Measurements from ENCODE around the gene ZBP1.
"Not testable (repeated sequence)": the region's sequence is repeated elsewhere in the genome, so short reads cannot be mapped to it uniquely, and the experiment has no call there.

ZBP1 gene

DNA sequence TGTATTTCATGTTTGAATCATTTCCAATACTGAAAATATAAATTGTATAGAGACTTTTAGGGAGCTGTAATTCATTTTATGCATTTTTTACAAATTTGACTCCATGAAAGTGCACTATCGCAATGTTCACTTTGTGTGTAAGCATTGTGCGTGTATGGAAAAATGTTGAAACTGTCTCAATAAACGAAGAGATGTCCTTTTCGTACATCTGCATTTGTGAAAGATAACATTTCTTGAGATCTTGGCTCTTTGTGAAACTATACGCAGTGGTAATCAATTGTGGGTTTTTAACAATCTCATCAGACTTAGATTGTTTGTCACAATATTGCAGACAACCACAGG lies 18.6 kb upstream of the ZBP1 start:
- DNase-seq (ENCODE audit: low read depth), result no peak

GRCh38 chr20:57638173-57638894 lies 18.1 kb upstream of the ZBP1 start:
- no peak for DNase-seq (ENCODE audit: low read depth)

DNA sequence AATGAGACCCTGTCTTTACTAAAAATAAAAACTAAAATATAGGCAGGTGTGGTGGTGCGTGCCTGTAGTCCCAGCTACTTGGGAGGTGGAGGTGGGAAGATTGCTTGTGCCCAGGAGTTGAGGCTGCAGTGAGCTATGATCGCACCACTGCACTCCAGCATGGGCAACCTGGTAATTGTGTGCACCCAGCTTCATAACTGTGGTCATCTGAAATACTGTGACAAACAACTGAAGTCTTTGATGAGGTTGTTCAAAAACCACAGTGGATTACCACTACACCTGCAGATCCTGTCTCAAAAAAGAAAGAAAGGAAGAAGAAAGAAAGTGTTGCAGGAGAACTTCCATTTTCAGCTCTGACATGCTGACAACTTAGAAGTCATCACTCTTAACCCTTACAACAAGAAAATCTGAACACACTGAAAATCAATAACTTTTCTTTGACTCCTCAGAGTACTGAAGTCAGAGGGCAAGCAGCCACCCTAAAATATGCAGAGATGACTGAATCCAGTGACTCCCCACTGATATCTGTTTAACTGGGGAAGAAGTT lies 13.8 kb upstream of the ZBP1 start:
- DNase-seq (ENCODE audit: low read depth), result no peak

DNA sequence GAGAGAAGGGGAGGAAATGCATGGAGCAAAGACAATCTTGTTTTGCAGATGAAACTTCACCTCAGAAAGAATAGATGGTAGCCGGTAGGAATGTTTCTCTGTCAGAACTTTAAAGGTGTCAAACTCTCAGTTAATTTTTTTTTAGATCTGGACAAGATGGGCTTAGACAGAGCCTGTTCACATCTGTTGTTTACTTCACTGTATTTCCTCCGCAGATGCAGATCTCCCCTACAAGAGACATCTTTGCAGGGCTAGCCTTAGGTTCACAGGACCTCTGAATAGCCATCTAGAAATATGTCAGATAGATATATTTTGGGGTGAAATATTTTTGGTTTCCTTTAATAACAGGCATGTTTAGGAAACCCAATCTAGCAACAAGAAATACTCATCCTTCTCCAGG lies 12.1 kb upstream of the ZBP1 start:
- DNase-seq (ENCODE audit: low read depth), result no peak

DNA sequence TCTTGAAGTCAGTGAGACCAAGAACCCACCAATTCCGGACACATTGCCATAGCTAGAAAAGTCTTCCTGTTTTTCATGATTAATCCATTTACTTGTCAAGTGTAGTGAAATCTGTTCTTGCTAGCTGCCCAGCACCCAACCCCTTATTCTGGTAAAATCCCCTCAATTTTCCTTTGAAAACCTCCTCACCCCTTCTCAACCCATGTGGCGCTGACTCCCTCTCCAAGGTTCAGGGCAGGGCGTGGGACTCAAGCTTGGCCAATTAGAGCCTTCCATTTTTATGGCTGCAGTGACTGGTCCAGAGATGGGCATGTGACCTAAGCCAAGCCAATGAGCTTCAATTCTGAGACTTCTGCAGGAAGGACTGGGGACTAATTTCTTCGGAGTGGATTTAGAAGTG lies 9.8 kb upstream of the ZBP1 start:
- no peak for DNase-seq (ENCODE audit: low read depth)

DNA sequence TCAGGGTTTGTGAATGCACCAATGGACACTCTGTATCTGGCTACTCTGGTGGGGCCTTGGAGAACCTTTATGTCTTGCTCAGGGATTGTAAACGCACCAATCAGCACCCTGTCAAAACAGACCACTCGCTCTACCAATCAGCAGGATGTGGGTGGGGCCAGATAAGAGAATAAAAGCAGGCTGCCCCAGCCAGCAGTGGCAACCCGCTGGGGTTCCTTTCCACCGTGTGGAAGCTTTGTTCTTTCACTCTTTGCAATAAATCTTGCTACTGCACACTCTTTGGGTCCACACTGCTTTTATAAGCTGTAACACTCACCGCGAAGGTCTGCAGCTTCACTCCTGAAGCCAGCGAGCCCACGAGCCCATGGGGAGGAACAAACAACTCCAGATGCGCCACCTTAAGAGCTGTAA lies 9.3 kb upstream of the ZBP1 start:
- DNase-seq (ENCODE audit: low read depth), result not testable (repeated sequence)

- not testable (repeated sequence) for DNase-seq (ENCODE audit: low read depth)
Observed at GRCh38 chr20:57628962-57629308, 8.7 kb upstream of the ZBP1 start.

- peak; percentile 16 for DNase-seq (ENCODE audit: low read depth)
Observed at GRCh38 chr20:57628047-57628961, 8.1 kb upstream of the ZBP1 start.

DNA sequence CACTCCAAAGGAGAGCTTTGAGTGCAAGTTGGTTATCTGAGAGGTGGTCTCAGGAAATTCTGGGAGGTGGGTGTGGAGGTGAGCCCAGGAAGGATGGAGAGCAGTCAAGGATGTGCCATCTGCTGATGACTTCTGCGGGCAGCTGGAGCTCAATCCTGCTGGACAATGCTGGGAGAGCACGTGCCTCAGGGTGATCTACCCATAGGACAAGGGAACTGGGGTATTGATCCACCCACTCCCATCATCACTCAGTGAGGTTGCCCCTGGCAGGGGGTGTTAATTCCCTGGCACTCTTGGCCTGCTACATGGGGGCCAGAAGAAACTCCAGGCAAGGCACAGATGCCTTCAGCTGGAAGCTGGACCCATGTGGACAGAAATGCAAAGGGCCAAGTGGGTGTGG lies 7.1 kb upstream of the ZBP1 start:
- DNase-seq (ENCODE audit: low read depth), result no peak

- no peak for DNase-seq (ENCODE audit: low read depth)
Observed at GRCh38 chr20:57625978-57626377, 5.8 kb upstream of the ZBP1 start.

- no peak for DNase-seq (ENCODE audit: low read depth)
Observed at GRCh38 chr20:57625181-57625958, 5.1 kb upstream of the ZBP1 start.

DNA sequence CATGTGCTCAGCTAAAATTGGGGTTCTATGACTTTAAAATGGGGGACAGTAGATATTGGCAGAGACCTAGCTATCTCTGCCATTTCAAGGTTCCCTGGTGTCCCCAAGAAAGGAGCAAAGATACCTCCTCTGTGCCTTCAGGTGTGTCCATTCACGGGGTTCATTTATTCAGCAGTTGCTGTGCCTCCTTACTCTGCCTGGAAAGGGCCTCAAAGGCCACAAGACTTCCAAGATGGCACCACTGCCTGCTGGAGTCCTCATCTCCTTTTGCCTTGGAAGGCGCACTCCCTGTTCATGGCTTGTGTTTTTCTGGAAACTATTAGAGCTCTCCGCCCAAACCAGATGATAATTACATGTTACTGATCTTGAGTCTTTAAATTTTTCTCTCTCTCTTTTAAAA lies 3.9 kb upstream of the ZBP1 start:
- DNase-seq (ENCODE audit: low read depth), result no peak

DNA sequence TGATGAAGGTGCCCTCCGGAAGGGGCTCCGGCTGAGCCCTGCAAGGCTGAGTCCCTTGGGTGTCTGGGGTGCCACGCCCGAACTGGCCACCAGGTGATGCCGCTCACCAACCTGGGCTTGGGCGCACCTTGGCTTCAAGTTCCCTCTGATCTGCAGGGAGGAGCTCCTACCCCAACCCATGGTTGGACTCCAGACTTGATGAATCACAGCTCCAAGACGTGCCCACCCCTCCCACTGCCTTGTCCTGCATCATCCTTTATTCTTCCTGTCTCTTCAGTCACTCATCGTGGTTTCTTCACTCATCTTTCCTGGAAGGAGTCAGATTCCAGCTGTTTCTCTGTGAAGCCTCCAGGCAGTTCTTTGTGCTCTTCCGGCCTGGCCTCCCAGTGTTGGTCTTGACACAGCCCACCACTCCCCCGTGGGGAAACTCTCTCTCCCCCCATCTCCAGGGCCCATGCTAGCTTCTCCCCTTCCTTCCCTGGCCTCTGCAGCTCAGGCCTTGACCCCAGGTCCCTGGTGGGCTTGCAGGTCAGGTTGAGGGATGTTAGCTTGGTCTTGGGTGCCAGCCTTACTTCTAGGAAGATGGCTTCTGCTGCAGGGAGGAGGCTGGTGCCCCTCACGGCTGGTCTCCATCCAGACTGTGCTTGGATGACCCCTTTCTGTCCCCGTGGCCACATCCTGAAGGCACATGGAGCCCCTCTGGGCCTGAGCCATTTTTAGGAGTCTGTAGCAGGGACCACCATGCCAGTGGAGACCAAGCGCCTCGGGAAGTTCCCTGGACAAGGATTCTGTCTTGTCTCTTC lies 2.6 kb upstream of the ZBP1 start:
- no peak for DNase-seq (ENCODE audit: low read depth)

- DNase-seq (ENCODE audit: low read depth), result no peak
Observed at GRCh38 chr20:57622201-57622570, 2.0 kb upstream of the ZBP1 start.

GRCh38 chr20:57621421-57622200 lies 1.4 kb upstream of the ZBP1 start:
- DNase-seq (ENCODE audit: low read depth), result no peak

DNA sequence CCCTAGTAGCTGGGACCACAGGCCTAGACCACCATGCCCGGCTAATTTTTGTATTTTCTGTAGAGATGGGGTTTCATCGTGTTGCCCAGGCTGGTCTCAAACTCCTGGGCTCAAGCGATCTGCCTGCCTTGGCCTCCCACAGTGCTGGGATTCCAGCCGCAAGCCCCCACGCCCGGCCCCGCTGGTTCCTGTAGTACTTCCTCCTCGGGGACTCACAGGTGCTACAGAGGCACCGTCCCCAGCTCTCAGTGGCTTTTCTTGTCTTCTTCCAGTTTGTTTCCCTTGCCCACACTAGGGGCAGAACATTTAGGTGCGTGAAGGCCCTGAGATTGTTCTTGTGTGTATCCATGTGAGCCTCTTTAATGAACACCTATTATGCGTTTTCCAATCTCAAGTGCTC lies 773 bp upstream of the ZBP1 start:
- no peak for DNase-seq (ENCODE audit: low read depth)

DNA sequence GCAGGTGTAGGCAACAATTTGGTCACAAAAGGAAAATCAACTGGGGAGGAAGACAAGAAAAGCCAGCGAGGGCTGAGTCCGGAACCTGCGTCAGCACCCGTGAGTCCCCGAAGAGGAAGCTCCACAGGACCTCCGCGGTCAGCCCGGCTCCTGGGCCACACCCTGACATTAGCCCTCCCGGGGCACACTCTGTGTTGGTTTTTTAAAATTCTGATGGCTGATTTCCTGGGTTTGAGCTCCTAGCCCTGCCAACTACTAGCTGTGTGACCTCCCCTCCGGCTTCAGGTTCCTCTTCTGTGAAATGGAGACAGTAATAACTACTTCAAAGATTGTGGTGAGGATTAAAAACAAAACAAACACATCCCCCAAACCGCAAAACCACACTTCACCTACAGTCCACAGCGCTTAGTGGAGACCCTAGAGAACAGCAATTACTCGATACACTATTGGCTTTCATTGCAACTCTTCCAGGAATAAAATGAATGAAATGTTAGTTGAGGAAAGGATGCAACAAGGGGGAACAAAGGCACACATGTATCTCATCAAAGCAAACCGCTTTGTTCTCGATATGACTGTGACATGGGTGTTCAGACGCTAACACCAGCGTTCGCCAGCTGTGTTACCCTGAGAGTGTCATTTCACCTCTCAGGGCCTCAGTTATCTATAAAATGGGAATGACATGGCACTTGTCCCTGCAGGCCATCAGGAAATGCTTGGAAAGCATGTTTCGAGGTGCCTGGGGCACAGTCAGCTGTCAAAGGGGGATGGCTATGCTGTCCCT lies 985 bp downstream of the ZBP1 start:
- DNase-seq (ENCODE audit: low read depth), result no peak

DNA sequence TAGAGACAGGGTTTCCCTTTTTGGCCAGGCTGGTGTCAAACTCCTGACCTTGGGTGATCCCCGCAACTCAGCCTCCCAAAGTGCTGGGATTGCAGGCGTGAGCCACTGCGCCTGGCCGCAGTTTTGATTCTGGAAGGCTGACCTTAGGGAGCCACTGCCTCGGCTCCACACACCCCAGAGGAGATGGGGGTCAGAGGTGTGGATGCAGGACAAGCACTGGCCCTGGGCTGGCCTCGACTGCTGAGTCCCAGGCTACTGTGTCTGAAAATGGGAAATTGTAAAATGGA lies 1.5 kb downstream of the ZBP1 start:
- DNase-seq (ENCODE audit: low read depth), result no peak

- DNase-seq (ENCODE audit: low read depth), result no peak
Observed at GRCh38 chr20:57618091-57618763, 2.0 kb downstream of the ZBP1 start.
